ENCODE results near the gene BHLHE23. TPM values are rescaled to one million over a fixed set of nuclear protein-coding genes. Genes with fewer than 3 reads are reported as not detected.

Gene BHLHE23
- total RNA-seq, 1 donor, result not detected

DNA sequence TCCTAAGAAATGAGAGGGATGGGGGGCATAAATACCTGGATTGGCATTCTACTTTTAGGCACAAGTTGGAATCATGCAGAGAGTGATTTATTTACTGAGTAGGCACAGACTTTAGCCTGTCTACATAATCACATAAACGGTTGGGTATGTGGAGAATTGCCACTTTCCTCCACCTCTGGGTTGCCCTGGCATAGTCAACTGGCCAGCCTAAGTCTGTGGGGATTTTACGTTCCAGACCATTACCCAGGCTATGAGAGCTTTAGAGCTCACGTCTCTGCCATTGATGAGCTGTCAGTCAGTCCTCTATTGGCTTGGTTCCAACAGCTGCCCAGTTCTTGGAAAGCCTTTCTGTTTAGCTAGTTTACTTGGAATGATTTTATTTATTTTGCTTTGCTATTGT lies 5.0 kb upstream of the BHLHE23 start:
- Histone ChIP-seq H3K9me3 (ENCODE audit: low read depth, low read length) (peaks cover 9% of the 10 kb centered on the region), H3K4me3 (ENCODE audit: low read length) (no peak overlapping the region), H3K27me3 (ENCODE audit: insufficient read depth, low read length) (peaks cover 73% of the 10 kb centered on the region), H3K4me1 (ENCODE audit: insufficient read depth, low read length) (peaks cover 22% of the 10 kb centered on the region)

DNA sequence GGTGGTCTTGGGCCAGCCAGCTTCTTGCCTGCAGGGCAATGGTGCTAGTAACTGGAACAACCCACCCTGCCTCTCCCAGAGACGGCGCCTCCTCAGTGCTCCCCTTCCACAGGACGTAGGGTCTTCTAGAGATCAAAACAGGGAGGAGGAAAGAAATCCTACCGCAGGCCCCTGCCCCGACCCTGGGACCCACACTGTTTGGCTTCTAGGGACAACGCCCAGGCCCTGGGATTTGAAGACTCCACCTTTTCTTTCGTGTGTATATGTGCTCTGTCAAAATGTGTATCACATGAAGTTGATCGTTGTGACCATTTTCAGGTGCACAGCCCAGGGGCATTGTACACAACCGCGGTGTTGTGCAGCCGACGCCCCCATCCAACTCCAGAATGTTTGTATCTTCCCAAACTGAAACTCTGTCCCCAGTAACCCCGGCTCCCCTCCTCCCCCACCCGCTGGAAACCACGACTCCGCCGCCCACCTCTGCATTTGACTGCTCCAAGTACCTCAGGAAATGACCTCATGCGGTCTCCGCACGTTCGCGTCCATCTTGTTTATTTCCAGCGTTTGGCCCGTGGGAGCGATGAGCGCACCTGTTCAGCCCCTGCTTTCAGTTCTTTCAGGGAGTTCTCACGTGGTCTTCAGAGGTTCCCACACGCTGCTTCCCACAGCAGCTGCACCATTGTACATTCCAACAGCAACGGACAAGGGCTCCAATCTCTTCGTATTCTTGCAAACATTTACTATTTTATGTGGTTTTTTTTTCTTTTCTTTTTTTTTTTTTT lies 3.4 kb upstream of the BHLHE23 start:
- Histone ChIP-seq H3K4me3 (ENCODE audit: low read length) (peak overlapping the region; percentile 13), H3K9me3 (ENCODE audit: low read depth, low read length) (peaks cover 9% of the 10 kb centered on the region), H3K27me3 (ENCODE audit: insufficient read depth, low read length) (peaks cover 80% of the 10 kb centered on the region), H3K4me1 (ENCODE audit: insufficient read depth, low read length) (peaks cover 30% of the 10 kb centered on the region)

DNA sequence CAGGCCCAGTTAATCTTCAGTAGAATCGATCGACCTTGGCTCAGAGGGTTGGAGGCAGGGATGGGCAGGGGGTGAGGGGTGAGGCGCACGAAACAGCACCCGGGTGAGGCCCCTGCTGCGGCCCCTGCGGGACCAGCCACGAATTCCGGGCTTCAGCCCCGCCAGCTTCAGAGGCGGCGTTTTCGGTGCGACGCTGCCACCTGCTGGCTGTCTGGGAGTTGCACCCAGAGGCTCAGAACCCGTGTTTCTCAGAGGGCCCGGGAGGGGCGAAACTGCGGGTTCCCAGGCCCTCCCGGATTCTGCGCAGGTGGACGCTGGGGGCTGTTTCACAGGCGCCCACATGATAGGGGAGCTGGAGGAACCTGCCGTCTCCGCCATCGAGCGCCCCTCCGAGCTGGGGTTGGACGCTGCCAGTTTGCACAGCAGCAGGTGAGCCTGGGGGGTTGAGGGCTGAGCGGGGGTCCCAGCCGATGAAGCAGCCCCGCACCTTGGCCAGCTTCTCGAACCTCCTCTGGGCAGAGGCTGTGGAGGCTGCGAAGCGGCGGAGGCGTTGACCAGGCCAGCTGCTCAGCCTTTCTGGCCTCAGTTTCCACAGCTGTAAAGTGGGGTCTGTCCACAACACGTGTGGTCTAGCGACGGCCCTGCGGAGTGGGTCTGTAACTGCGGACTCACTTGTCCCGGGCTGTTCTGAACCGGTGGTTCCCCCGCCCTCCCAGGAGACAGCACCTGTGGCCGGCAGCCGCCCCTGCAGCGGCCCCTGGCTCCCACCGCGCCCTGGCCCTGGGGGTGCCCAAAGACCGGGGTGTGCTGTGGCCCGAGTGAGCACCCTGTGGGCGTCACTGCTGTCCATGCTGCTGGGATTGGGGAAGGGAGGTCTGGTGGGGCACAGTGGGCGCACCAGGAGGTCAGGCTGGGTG lies 2.5 kb upstream of the BHLHE23 start:
- Histone ChIP-seq H3K9me3 (ENCODE audit: low read depth, low read length) (peaks cover 9% of the 10 kb centered on the region), H3K4me1 (ENCODE audit: insufficient read depth, low read length) (peaks cover 30% of the 10 kb centered on the region), H3K27me3 (ENCODE audit: insufficient read depth, low read length) (peaks cover 81% of the 10 kb centered on the region), H3K4me3 (ENCODE audit: low read length) (no peak overlapping the region)

DNA sequence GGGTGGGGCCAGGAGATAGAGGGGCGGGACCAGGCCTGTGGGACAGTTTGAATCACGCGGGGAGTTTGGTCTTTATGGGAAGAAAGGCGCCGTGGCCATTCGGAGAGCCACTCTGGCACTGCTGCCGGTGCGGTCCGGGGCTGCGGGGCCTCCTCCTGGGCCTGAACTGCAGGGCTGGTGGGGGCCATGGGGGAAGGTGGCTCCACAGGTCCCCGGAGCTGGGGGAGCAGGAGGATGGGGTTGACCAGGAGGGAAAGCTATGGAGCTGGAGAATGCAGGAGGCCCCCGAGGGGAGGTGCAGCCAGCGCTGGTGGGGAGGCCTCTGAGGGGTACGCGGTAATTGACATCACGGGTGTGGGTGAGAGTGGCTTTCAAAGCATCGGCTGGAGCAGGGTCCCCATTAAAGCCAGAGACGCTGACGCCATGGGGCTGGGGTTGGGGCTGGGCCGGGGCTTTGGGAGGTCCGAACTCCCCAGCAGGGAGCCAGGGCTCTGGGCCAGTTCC lies 1.8 kb upstream of the BHLHE23 start:
- peaks cover 81% of the 10 kb centered on the region for H3K27me3 ChIP-seq (ENCODE audit: insufficient read depth, low read length)
- no peak overlapping the region for H3K4me3 ChIP-seq (ENCODE audit: low read length)
- peaks cover 30% of the 10 kb centered on the region for H3K4me1 ChIP-seq (ENCODE audit: insufficient read depth, low read length)
- H3K9me3 ChIP-seq (ENCODE audit: low read depth, low read length), result peaks cover 9% of the 10 kb centered on the region

DNA sequence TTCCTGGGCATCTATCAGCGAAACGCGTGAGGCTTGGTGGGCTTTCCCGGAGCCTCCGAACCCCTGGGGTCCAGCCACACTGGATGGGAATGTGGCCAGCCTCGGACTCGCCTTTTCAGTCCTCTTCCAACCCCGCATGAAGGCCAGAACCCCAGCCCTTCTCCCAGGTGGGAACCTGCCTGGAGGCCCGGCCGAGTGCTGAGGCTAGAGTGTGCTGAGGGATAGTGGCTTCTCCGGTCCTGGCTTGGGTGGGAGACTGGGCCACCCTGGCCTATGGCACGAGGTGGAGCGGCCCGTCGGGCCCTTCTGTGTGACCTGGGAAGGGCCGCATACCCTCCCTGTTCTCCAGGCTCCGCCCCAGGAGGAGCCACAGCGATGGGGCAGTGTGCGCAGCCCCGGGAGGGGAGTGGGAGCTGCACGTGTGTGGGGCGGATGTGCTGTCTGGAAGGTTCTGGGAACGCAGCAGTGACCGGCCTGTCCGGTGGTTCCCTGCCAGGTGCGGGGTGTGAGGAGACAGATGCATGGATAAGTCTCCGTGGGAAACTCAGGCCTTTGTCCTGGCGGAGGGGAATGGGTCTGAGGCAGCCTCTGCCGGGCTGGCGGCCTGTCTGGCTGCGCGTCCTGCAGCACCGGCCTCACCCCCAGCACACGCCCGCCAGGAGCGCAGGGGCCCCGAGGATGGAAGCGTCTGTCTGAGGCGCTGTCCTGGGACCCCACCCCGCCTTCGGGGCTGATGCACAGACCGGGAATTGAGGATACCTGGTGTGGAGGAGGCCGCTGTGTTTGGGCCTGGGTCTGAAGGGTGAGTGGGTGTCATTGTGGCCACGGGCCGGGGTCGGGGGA lies 1.1 kb upstream of the BHLHE23 start:
- peaks cover 81% of the 10 kb centered on the region for H3K27me3 ChIP-seq (ENCODE audit: insufficient read depth, low read length)

DNA sequence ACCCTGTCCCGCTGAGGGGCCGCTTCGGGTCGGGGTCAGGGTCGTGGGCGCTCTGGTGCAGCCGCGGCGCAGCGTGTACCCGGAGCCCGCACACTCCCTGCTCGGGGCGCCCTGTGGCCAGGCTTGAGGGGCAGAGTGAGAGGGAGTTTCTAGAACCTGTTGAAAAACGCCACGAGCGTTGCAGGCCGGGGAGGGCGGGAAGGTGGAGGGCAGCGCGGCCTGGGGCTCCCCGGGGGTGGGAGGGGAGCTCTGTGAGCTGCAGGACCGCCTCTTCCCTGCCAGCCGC lies 539 bp upstream of the BHLHE23 start:
- peaks cover 30% of the 10 kb centered on the region for H3K4me1 ChIP-seq (ENCODE audit: insufficient read depth, low read length)
- H3K4me3 ChIP-seq (ENCODE audit: low read length), result no peak overlapping the region
- H3K27me3 ChIP-seq (ENCODE audit: insufficient read depth, low read length), result peaks cover 82% of the 10 kb centered on the region
- H3K9me3 ChIP-seq (ENCODE audit: low read depth, low read length), result no peaks in the 10 kb centered on the region

More for the DNA sequence above, 1.1 kb upstream of the BHLHE23 start:
- Histone ChIP-seq H3K9me3 (ENCODE audit: low read depth, low read length) (peaks cover 2% of the 10 kb centered on the region), H3K4me1 (ENCODE audit: insufficient read depth, low read length) (peaks cover 30% of the 10 kb centered on the region), H3K4me3 (ENCODE audit: low read length) (no peak overlapping the region)

DNA sequence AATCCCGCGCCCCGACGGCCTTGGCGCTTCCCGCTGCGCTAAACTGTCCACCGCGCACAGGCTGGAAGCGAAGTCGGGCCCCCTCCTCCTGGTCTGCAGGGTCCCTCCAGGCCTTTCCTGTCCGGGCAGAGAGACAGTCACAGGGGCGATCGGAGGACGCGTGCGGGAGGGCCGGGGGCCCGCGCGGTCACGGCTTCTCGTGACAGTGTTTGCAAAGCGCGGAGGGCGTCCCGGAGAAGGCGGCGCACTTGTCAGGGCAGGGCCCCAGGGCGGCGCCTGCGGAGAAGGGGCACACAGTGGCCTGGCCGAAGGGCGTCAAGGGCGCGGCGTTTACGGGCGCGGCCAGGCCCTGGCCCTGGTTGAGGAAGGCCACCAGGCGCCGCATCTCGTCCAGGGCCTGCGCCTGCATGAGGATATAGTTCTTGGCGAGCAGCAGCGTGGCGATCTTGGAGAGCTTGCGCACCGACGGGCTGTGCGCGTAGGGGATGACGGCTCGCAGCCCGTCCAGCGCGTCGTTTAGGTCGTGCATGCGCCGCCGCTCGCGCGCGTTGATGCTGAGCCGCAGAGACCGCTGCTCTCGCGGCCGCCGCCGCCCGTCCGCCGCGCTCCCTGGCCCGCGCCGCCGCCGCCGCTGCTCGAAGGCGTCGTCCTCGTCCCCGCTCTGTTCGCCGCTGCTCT lies 763 bp downstream of the BHLHE23 start:
- Histone ChIP-seq H3K4me1 (ENCODE audit: insufficient read depth, low read length) (peaks cover 30% of the 10 kb centered on the region), H3K9me3 (ENCODE audit: low read depth, low read length) (no peaks in the 10 kb centered on the region), H3K4me3 (ENCODE audit: low read length) (no peak overlapping the region), H3K27me3 (ENCODE audit: insufficient read depth, low read length) (peaks cover 77% of the 10 kb centered on the region)

DNA sequence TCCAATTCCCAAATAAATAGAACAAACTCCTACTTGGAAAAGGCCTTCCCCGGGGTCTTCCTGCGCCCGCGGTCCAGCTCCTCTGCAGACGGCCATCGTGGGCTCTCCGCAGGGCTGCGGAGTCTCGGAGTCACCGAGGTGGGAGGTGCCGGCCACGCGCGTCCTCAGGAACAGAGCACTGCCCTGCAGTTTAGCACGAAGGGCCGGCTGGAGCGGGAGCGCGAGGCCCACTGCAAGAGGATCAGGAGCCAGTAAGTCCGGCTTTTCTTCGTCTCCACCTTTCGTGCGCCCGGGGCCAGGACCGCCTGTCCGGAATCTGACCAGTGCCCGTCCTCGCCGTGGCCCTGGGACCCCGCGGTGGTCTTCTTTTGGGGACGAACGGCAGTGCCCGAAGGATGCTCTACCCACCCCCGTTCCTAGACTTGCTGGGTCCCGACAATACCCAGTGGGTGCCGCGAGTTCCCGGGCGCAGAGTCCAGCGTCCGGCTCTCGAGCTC lies 1.4 kb downstream of the BHLHE23 start:
- H3K9me3 ChIP-seq (ENCODE audit: low read depth, low read length), result no peaks in the 10 kb centered on the region
- peaks cover 74% of the 10 kb centered on the region for H3K27me3 ChIP-seq (ENCODE audit: insufficient read depth, low read length)
- H3K4me1 ChIP-seq (ENCODE audit: insufficient read depth, low read length), result peaks cover 29% of the 10 kb centered on the region
- H3K4me3 ChIP-seq (ENCODE audit: low read length), result no peak overlapping the region

DNA sequence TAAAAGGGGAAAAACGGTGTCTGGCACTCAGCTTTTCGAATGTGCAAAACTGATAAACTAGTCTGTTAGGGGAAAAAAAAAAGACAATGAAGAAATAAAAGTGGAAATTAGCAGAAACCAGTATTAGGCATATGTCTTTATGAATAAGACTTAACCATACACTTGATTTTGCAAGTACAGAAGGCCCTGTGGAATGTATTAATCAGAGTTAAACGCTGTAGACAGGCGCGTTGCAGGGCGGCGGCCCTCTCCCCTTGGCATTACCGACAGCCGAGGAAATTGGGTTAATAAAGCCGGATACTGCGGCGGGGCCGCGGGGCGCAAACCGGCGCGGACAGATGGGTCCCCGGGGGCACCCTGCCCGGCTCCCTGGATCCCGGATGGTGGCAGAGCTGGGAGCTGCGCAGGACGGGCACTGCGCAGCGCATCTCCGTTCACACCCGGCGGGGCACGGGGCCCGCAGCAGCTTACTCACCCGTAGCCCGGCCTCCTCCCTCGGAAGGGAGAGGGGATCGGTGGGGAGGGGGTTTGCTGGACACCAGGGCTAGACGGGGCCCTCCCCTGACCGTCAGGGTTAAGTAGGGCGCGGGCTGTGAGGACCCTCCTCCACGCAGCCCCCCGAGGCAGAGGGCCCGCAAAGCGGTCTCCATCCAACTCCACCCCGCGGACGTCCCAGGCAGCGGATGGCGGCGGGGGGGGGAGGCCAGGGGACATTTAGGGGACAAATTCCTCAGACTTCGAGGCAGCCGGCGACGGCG lies 2.0 kb downstream of the BHLHE23 start:
- peaks cover 23% of the 10 kb centered on the region for H3K4me1 ChIP-seq (ENCODE audit: insufficient read depth, low read length)

DNA sequence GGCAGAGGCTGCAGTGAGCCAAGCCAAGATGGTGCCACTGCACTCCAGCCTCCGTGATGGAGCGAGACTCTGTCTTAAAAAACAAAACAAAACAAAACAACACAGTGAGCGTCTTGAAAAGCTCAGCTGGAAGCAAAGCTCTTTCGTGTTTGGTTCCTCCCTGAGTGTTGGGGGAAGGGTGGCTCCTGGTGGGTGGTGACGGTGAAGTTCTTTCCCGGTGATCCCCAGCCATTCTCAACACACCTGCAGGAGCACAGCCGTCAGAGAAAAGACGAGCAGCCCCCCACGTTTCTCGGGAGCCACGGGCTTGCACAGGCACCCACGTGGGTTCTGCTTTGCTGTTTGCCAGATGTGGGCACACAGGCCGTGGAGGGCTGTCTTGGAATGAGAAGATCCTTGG lies 3.2 kb downstream of the BHLHE23 start:
- H3K4me1 ChIP-seq (ENCODE audit: insufficient read depth, low read length), result peaks cover 11% of the 10 kb centered on the region
- H3K27me3 ChIP-seq (ENCODE audit: insufficient read depth, low read length), result peaks cover 55% of the 10 kb centered on the region
- H3K4me3 ChIP-seq (ENCODE audit: low read length), result no peak overlapping the region
- H3K9me3 ChIP-seq (ENCODE audit: low read depth, low read length), result no peaks in the 10 kb centered on the region

More for the DNA sequence above, 2.0 kb downstream of the BHLHE23 start:
- Histone ChIP-seq H3K9me3 (ENCODE audit: low read depth, low read length) (no peaks in the 10 kb centered on the region), H3K27me3 (ENCODE audit: insufficient read depth, low read length) (peaks cover 67% of the 10 kb centered on the region), H3K4me3 (ENCODE audit: low read length) (no peak overlapping the region)

DNA sequence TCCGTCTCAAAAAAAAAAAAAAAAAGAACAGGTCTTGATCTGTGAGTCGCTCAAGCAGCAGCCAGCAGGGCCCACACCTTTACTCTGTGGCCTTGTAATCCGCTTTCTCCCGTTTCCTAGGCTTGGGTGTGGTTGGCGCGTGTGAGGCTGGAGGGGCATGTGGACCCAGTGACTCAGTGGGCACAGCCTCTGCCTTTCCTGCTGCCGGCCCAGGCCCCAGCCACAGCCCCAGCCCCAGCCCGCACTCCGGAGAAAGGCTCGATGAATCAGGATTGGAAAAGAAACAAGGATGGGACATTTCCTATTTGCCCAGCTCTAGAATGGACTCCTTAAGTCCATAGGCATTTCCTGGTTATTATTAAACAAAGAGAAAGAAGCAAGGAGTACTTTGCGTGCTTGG lies 4.3 kb downstream of the BHLHE23 start:
- H3K27me3 ChIP-seq (ENCODE audit: insufficient read depth, low read length), result peaks cover 45% of the 10 kb centered on the region
- H3K4me3 ChIP-seq (ENCODE audit: low read length), result no peak overlapping the region

DNA sequence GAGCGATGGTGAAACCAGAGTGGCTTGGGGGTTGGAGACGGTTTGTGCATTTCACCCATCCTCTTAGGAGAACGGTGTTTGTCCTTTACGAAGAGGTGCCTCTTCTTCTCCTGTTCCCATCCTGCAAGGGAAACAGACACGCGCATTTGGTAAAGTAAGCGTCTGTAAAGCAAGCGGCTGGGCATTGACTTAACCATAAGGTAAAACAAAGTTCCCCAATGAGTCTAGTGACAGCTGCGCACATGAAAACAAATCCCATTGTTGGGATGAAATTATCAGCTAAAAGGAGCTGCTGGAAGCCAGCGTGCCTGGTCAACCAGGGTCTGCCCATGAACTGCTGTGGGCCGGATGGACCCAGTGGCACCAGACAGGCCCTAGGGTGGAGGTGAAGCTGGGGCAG lies 5.8 kb downstream of the BHLHE23 start:
- H3K4me1 ChIP-seq (ENCODE audit: insufficient read depth, low read length), result peaks cover under 1% of the 10 kb centered on the region
- H3K4me3 ChIP-seq (ENCODE audit: low read length), result no peak overlapping the region
- no peaks in the 10 kb centered on the region for H3K9me3 ChIP-seq (ENCODE audit: low read depth, low read length)
- H3K27me3 ChIP-seq (ENCODE audit: insufficient read depth, low read length), result peaks cover 41% of the 10 kb centered on the region

More for the DNA sequence above, 4.3 kb downstream of the BHLHE23 start:
- H3K4me1 ChIP-seq (ENCODE audit: insufficient read depth, low read length), result peaks cover 11% of the 10 kb centered on the region
- no peaks in the 10 kb centered on the region for H3K9me3 ChIP-seq (ENCODE audit: low read depth, low read length)

DNA sequence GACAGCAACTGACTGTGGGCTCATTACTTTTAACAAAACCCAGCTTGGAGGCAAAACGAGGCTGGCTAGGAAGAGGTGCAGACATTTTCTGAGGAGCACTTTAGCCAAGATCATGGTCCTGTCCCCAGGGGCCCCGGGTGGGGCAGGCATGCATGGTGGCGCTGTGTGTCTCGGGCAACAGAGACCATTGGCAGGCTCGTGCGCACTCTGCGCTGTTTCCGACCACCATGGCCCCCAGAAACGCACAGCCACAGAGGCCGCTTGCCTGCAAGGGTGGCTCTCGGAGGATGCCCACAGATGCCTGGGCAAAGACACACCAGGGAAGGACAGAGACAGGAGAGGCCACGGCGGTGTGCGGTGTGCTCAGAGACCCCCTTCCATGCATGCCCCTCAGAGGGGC lies 6.7 kb downstream of the BHLHE23 start:
- Histone ChIP-seq H3K4me1 (ENCODE audit: insufficient read depth, low read length) (no peaks in the 10 kb centered on the region), H3K4me3 (ENCODE audit: low read length) (no peak overlapping the region), H3K9me3 (ENCODE audit: low read depth, low read length) (no peaks in the 10 kb centered on the region), H3K27me3 (ENCODE audit: insufficient read depth, low read length) (peaks cover 33% of the 10 kb centered on the region)
